Caco-2 (cell line): ENCODE measurements around the gene LRRK2. TPM values are rescaled to one million over a fixed set of nuclear protein-coding genes. Genes with fewer than 3 reads are reported as not detected.

Experiments used
- BruUV-seq: library from RNA; stranded (reverse); fragments of 400-500 nt; replicated peaks from 2 replicates; lab custom pipeline; 2021; lab: Mats Ljungman, UMichigan
- CTCF ChIA-PET: fragments of 300-600 bp; sonication (Branson Sonifier 250); formaldehyde crosslinking; loops from one replicate; lab custom pipeline; 2022; ENCODE audit warnings: antibody characterized with exemption; lab: Charles Lee
- POLR2A ChIA-PET: fragments of 300-600 bp; sonication (Branson Sonifier 250); formaldehyde crosslinking; loops from one replicate; lab custom pipeline; 2022; ENCODE audit warnings: antibody characterized with exemption; lab: Charles Lee
- DNase-seq, 2 experiments: peaks; one replicate each; pipeline versions ENCODE4 v3.0.0 to v3.0.0-alpha.2; 2020 to 2022
- H3K27me3 ChIP-seq: replicated peaks from 2 replicates; pipeline ENCODE4 v1.6.0; 2011; ENCODE audit warnings: low read length; ENCODE audit not compliant: control insufficient read depth, insufficient read depth
- H3K36me3 ChIP-seq: 2 replicates; pipeline ENCODE4 v1.5.1; 2011; ENCODE audit warnings: low read length; ENCODE audit not compliant: control insufficient read depth, insufficient read depth
- H3K4me1 ChIP-seq: fragments of 250-450 bp; sonication (Bioruptor Pico); 2 replicates; pipeline ENCODE4 v1.5.1; 2020; ENCODE audit warnings: mild to moderate bottlenecking
- H3K4me3 ChIP-seq: 2 replicates; pipeline ENCODE4 v1.5.1; 2011; ENCODE audit warnings: low read depth, mild to moderate bottlenecking, control low read depth, low read length
- H3K9me3 ChIP-seq: fragments of 250-450 bp; sonication (Bioruptor Pico); 2 replicates; pipeline ENCODE4 v1.5.1; 2020; ENCODE audit warnings: mild to moderate bottlenecking, moderate library complexity
- H3K27ac Mint-ChIP-seq: one replicate; pipeline ENCODE4 v1.8.0; 2022; ENCODE audit warnings: mixed read lengths; ENCODE audit not compliant: unreplicated experiment
- H3K27me3 Mint-ChIP-seq: one replicate; pipeline ENCODE4 v1.8.0; 2022; ENCODE audit warnings: mixed read lengths; ENCODE audit not compliant: insufficient read depth, unreplicated experiment
- H3K36me3 Mint-ChIP-seq: one replicate; pipeline ENCODE4 v1.8.0; 2022; ENCODE audit warnings: mild to moderate bottlenecking, mixed read lengths; ENCODE audit not compliant: insufficient read depth, unreplicated experiment
- H3K4me1 Mint-ChIP-seq: one replicate; pipeline ENCODE4 v1.8.0; 2022; ENCODE audit warnings: low read depth, mixed read lengths; ENCODE audit not compliant: unreplicated experiment
- H3K4me3 Mint-ChIP-seq: one replicate; pipeline ENCODE4 v1.8.0; 2022; ENCODE audit warnings: mild to moderate bottlenecking, moderate library complexity, mixed read lengths; ENCODE audit not compliant: unreplicated experiment
- H3K9me3 Mint-ChIP-seq: one replicate; pipeline ENCODE4 v1.8.0; 2022; ENCODE audit warnings: mixed read lengths; ENCODE audit not compliant: unreplicated experiment
- intact Hi-C: fragments of 100-400 bp; cut with micrococcal nuclease; formaldehyde crosslinking; loops from one replicate; pipeline ENCODE4 v1.10.0; 2022; ENCODE audit not compliant: unreplicated experiment
- total RNA-seq: library from RNA; stranded (reverse); gene quantifications from 2 replicates; pipeline ENCODE4 v1.2.3, GENCODE V29; 2022
- TF ChIP-seq, protein P1 (sequence below), 2 experiments: fragments of 200-600 bp in 1 of 2; IDR thresholded peaks; 1 replicate in 1 of 2; 2 replicates in 1 of 2; pipeline versions ENCODE4 v1.5.1 to v1.8.0; 2011 to 2022; ENCODE audit warnings: antibody characterized with exemption in 1 of 2, control low read depth in 1 of 2, inconsistent platforms in 1 of 2, low read depth in 1 of 2, low read length in 1 of 2, mild to moderate bottlenecking in 1 of 2, moderate library complexity in 1 of 2; ENCODE audit not compliant: insufficient read depth in 1 of 2, severe bottlenecking in 1 of 2, unreplicated experiment in 1 of 2

The LRRK2 gene
- total RNA-seq, 1 experiment from 2014 or later = 0.11 TPM

DNA sequence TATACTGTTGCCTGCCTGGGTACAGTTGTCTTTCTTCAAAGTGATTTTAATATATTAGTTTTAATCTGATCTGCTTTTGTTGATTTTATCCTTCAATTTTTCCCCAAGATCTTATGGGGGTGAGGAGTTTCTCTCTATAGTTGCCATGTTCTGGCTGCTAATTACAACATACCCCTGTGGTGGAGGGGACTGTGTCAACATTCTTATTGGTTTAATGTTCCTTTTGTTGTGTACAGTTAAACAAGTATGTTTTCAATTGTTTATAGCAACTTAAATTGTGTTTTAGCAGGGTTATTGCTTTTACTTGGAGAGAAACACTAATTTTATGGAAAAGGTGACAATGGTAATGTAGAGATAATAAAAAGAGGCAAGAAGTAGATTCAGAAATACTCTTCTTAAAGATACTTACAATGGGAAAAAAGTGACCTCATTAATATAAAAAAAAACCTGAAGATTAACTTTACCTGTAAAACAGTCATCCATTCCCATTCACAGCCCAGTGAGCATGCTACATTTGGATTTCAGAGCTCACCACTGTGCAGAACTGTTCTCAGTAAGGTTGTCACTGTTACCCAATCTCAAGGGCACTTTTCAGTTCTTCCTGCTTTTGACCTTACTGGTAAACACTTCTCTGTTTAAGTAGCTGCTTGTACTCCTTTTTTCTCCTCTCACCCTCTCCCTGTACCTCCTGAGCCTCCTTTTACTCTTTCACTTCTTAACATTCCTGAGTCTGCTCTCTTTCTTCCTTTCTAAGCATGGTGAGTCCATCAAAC lies 8.1 kb upstream of the LRRK2 start:
- Mint-ChIP-seq H3K9me3 (no peaks in the 10 kb centered on the region), H3K27me3 (peaks cover 14% of the 10 kb centered on the region), H3K36me3 (no peaks in the 10 kb centered on the region), H3K27ac (no peak overlapping the region), H3K4me1 (no peaks in the 10 kb centered on the region), H3K4me3 (no peak overlapping the region)
- H3K9me3 ChIP-seq = no peaks in the 10 kb centered on the region
- H3K4me3 ChIP-seq = no peak overlapping the region
- no peak for DNase-seq
- H3K27me3 ChIP-seq = no peaks in the 10 kb centered on the region
- no peaks in the 10 kb centered on the region for H3K36me3 ChIP-seq
- H3K4me1 ChIP-seq = no peaks in the 10 kb centered on the region
- POLR2A ChIA-PET = no interaction called here
- TF ChIP-seq, protein P1, sequence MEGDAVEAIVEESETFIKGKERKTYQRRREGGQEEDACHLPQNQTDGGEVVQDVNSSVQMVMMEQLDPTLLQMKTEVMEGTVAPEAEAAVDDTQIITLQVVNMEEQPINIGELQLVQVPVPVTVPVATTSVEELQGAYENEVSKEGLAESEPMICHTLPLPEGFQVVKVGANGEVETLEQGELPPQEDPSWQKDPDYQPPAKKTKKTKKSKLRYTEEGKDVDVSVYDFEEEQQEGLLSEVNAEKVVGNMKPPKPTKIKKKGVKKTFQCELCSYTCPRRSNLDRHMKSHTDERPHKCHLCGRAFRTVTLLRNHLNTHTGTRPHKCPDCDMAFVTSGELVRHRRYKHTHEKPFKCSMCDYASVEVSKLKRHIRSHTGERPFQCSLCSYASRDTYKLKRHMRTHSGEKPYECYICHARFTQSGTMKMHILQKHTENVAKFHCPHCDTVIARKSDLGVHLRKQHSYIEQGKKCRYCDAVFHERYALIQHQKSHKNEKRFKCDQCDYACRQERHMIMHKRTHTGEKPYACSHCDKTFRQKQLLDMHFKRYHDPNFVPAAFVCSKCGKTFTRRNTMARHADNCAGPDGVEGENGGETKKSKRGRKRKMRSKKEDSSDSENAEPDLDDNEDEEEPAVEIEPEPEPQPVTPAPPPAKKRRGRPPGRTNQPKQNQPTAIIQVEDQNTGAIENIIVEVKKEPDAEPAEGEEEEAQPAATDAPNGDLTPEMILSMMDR (IDR thresholded peaks at IDR 0.05; ENCODE audit: insufficient read depth in 1 of 2, low read depth in 1 of 2, low read length in 1 of 2, severe bottlenecking in 1 of 2, unreplicated experiment in 1 of 2) = no peak
- no TSS peak for BruUV-seq
- CTCF ChIA-PET = no interaction called here
- intact Hi-C loops = no loop called here

DNA sequence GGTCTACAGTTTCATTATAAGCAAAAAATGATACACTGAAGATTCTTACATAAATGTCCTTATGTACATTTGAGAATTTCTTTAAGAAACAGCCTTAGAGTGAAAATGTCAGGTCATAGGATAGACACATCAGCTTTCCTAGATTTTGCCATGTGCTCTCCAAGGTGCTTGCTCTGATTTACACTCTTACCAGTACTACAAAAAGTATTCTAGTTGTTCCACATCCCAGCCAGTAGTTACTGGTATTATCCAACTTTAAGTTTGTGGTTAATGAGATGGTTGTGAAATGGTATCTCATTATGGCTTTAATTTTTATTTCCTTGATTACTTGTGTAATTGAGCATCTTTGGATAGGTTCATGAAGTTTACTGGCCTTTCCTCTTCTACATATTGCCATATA lies 5.0 kb upstream of the LRRK2 start:
- no peaks in the 10 kb centered on the region for H3K9me3 Mint-ChIP-seq
- no peak overlapping the region for H3K4me3 ChIP-seq
- H3K4me3 Mint-ChIP-seq = no peak overlapping the region
- H3K9me3 ChIP-seq = no peaks in the 10 kb centered on the region
- ChIA-PET POLR2A (no interaction called here), CTCF (no interaction called here)
- TF ChIP-seq, protein P1 (IDR thresholded peaks at IDR 0.05; ENCODE audit: insufficient read depth in 1 of 2, low read depth in 1 of 2, low read length in 1 of 2, severe bottlenecking in 1 of 2, unreplicated experiment in 1 of 2) = no peak
- no peak for DNase-seq
- BruUV-seq = no TSS peak
- H3K4me1 Mint-ChIP-seq = no peaks in the 10 kb centered on the region
- peaks cover 28% of the 10 kb centered on the region for H3K27me3 Mint-ChIP-seq
- no peaks in the 10 kb centered on the region for H3K27me3 ChIP-seq
- intact Hi-C loops = no loop called here
- no peaks in the 10 kb centered on the region for H3K36me3 Mint-ChIP-seq
- H3K27ac Mint-ChIP-seq = no peak overlapping the region
- no peaks in the 10 kb centered on the region for H3K36me3 ChIP-seq
- H3K4me1 ChIP-seq = no peaks in the 10 kb centered on the region

DNA sequence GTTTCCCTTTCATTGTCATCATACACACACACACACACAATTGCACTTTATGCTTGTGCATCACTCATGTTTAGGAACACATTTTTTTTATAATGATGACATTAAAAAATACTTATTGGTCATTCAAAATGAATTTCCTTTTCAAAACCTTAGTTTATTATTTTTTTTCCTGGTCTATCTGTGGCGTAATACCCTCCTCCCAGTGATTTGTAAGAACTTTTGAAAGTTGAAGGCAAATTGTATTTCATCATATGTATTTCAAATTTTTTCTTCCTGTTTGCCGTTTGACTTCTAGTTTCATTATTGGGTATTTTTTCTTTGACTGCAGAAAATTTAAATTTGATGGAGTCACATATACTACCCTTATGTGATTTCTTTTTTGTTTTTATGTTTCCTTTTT lies 2.5 kb upstream of the LRRK2 start:
- H3K4me3 ChIP-seq = no peak overlapping the region
- no peaks in the 10 kb centered on the region for H3K36me3 ChIP-seq
- intact Hi-C loops = no loop called here
- H3K27me3 ChIP-seq = peaks cover 5% of the 10 kb centered on the region
- Mint-ChIP-seq H3K27ac (no peak overlapping the region), H3K9me3 (no peaks in the 10 kb centered on the region), H3K36me3 (no peaks in the 10 kb centered on the region), H3K4me3 (no peak overlapping the region), H3K4me1 (no peaks in the 10 kb centered on the region), H3K27me3 (peaks cover 26% of the 10 kb centered on the region)
- ChIA-PET CTCF (no interaction called here), POLR2A (no interaction called here)
- H3K4me1 ChIP-seq = no peaks in the 10 kb centered on the region; the same call in 1 of the 2 replicates
- TF ChIP-seq, protein P1 (IDR thresholded peaks at IDR 0.05; ENCODE audit: insufficient read depth in 1 of 2, low read depth in 1 of 2, low read length in 1 of 2, severe bottlenecking in 1 of 2, unreplicated experiment in 1 of 2) = no peak
- no peak for DNase-seq
- BruUV-seq = no TSS peak
- 0 out of 2 replicates have a peak, but pooled peaks cover 2% of the 10 kb centered on the region for H3K9me3 ChIP-seq
